HepG2 (cell line): ENCODE results near the gene THOC1. TPM values are rescaled to one million over a fixed set of nuclear protein-coding genes. Genes with fewer than 3 reads are reported as not detected.

ENCODE experiments used
- ATAC-seq: fragments of 200-7000 bp; cut with Tn5 transposase; 3 replicates; pipeline ENCODE4 v1.9.1; 2020; ENCODE audit warnings: mild to moderate bottlenecking, moderate library complexity
- BruUV-seq: library from RNA; stranded (reverse); fragments of 400-500 nt; replicated peaks from 2 replicates; lab custom pipeline; 2021; lab: Mats Ljungman, UMichigan
- CTCF ChIA-PET: fragments of 300-600 bp; formaldehyde crosslinking; extraction: SDS; loops from one replicate; lab custom pipeline; 2021; ENCODE audit warnings: low total read pairs, inconsistent platforms, low intra/inter-chr PET ratio; lab: Yijun Ruan, JAX
- POLR2A ChIA-PET: fragments of 350-600 bp; sonication (Branson Sonifier 250); formaldehyde crosslinking; loops from one replicate; lab custom pipeline; 2020; ENCODE audit warnings: antibody characterized with exemption, inconsistent platforms; lab: Yijun Ruan, JAX
- DNase-seq: peaks from one replicate; pipeline ENCODE4 v3.0.0-alpha.2; 2015; ENCODE audit warnings: low spot score
- FAIRE-seq: peaks from 3 replicates; lab custom pipeline; 2011; peaks lifted over from hg19 to GRCh38; lab: Jason Lieb, UNC
- H2AFZ ChIP-seq: one replicate; pipeline ENCODE4 v1.6.1; 2011; ENCODE audit warnings: low read length, inconsistent platforms
- H3K27ac ChIP-seq: fragments of 300-600 bp; 3 replicates; pipeline ENCODE4 v1.8.0; 2011; ENCODE audit warnings: mixed run types, mild to moderate bottlenecking, mixed read lengths, low read length, inconsistent platforms; ENCODE audit not compliant: insufficient read depth; ENCODE audit errors: extremely low read length
- H3K27me3 ChIP-seq, 2 experiments: fragments of 200-600 bp in 1 of 2; 2 replicates in 1 of 2; 3 replicates in 1 of 2; pipeline versions ENCODE4 v1.6.0 to v1.8.0; 2011; ENCODE audit warnings: low read length in 2 of 2, mild to moderate bottlenecking in 2 of 2, moderate library complexity in 2 of 2, inconsistent platforms in 1 of 2; ENCODE audit not compliant: insufficient read depth in 2 of 2, control insufficient read depth in 1 of 2
- H3K36me3 ChIP-seq, 2 experiments: fragments of 200-600 bp in 1 of 2; replicated peaks in 1 of 2; 2 replicates in 1 of 2; 3 replicates in 1 of 2; pipeline versions ENCODE4 v1.5.1 to v1.8.0; 2011; ENCODE audit warnings: low read length in 2 of 2, inconsistent platforms in 1 of 2; ENCODE audit not compliant: insufficient read depth in 2 of 2, control insufficient read depth in 1 of 2
- H3K4me1 ChIP-seq: 2 replicates; pipeline ENCODE4 v1.5.1; 2012; ENCODE audit warnings: low read length, inconsistent platforms; ENCODE audit not compliant: insufficient read depth
- H3K4me2 ChIP-seq: 2 replicates; pipeline ENCODE4 v1.6.0; 2011; ENCODE audit warnings: low read depth, low read length, inconsistent platforms
- H3K4me3 ChIP-seq, 3 experiments: fragments of 200-600 bp in 1 of 3; sonication (generic), shearing (Covaris generic) in 1 of 3; replicated peaks in 1 of 3; 2 replicates each; pipeline ENCODE4 v1.5.1; 2011 to 2016; ENCODE audit warnings: low read length in 3 of 3, inconsistent platforms in 2 of 3, low read depth in 2 of 3, mild to moderate bottlenecking in 2 of 3, control low read depth in 1 of 3, mixed read lengths in 1 of 3; ENCODE audit not compliant: insufficient read depth in 1 of 3
- H3K79me2 ChIP-seq: one replicate; pipeline ENCODE4 v1.6.1; 2011; ENCODE audit warnings: low read length, inconsistent platforms; ENCODE audit not compliant: insufficient read depth
- H3K9ac ChIP-seq: 2 replicates; pipeline ENCODE4 v1.6.0; 2011; ENCODE audit warnings: mild to moderate bottlenecking, low read depth, low read length, inconsistent platforms; ENCODE audit not compliant: insufficient read depth
- H3K9me3 ChIP-seq: 2 replicates; pipeline ENCODE4 v1.5.1; 2012; ENCODE audit warnings: mild to moderate bottlenecking, low read length
- H4K20me1 ChIP-seq: 2 replicates; pipeline ENCODE4 v1.6.0; 2011; ENCODE audit warnings: inconsistent platforms, mild to moderate bottlenecking, low read length, moderate library complexity; ENCODE audit not compliant: insufficient read depth
- BRCA1 ChIP-seq: sonication (generic); formaldehyde crosslinking; IDR thresholded peaks from 2 replicates; pipeline ENCODE4 v1.4.0; 2020; ENCODE audit warnings: missing genetic modification reagents
- FOXO1 ChIP-seq: sonication (generic); formaldehyde crosslinking; IDR thresholded peaks from 2 replicates; pipeline ENCODE4 v1.4.0; 2020; ENCODE audit warnings: missing genetic modification reagents
- HMGA1 ChIP-seq: sonication (generic); formaldehyde crosslinking; conservative IDR thresholded peaks from 2 replicates; pipeline ENCODE4 v1.4.0; 2020; ENCODE audit warnings: missing genetic modification reagents
- HNF4A ChIP-seq: sonication (generic); formaldehyde crosslinking; IDR thresholded peaks from 2 replicates; pipeline ENCODE4 v1.4.0; 2020; ENCODE audit warnings: missing genetic modification reagents
- IKZF1 ChIP-seq: fragments of 450-650 bp; IDR thresholded peaks from 2 replicates; pipeline ENCODE4 v1.7.1; 2016
- MZF1 ChIP-seq: sonication (generic); formaldehyde crosslinking; IDR thresholded peaks from 2 replicates; pipeline ENCODE4 v1.8.1; 2023; ENCODE audit warnings: mild to moderate bottlenecking, missing genetic modification reagents, borderline replicate concordance
- NR2F6 ChIP-seq, 2 experiments: IDR thresholded peaks; 2 replicates each; pipeline ENCODE4 v1.6.1; 2016; ENCODE audit warnings: antibody characterized with exemption in 1 of 2, mild to moderate bottlenecking in 1 of 2
- ZNF180 ChIP-seq: sonication (generic); formaldehyde crosslinking; IDR thresholded peaks from 2 replicates; pipeline ENCODE4 v1.4.0; 2020; ENCODE audit warnings: low read depth, missing genetic modification reagents, borderline replicate concordance
- ZNF329 ChIP-seq: sonication (generic); formaldehyde crosslinking; IDR thresholded peaks from 2 replicates; pipeline ENCODE4 v1.9.0; 2021; ENCODE audit warnings: low read depth, mild to moderate bottlenecking, missing genetic modification reagents
- ZNF430 ChIP-seq: sonication (generic); formaldehyde crosslinking; IDR thresholded peaks from 2 replicates; pipeline ENCODE4 v1.9.0; 2021; ENCODE audit warnings: mild to moderate bottlenecking, missing genetic modification reagents
- ZNF501 ChIP-seq: sonication (generic); formaldehyde crosslinking; IDR thresholded peaks from 2 replicates; pipeline ENCODE4 v1.5.1; 2020; ENCODE audit warnings: mild to moderate bottlenecking, moderate library complexity, missing genetic modification reagents
- ZNF629 ChIP-seq: sonication (generic); formaldehyde crosslinking; conservative IDR thresholded peaks from 2 replicates; pipeline ENCODE4 v1.5.0; 2020; ENCODE audit warnings: missing genetic modification reagents
- ZNF652 ChIP-seq: IDR thresholded peaks from 2 replicates; pipeline ENCODE4 v1.6.1; 2016; ENCODE audit warnings: low read depth, borderline replicate concordance
- WGBS: methylation state at CpG from one replicate; pipeline ENCODE4 v1.1.6; 2017; ENCODE audit warnings: low lambda C conversion rate; 5-methylcytosine and 5-hydroxymethylcytosine counted together
- in situ Hi-C: cut with HindIII; loops from 2 replicates; pipeline ENCODE4 v1.10.0; 2017; ENCODE audit warnings: low pct_unique_long_range_greater_than_20kb; ENCODE audit not compliant: extremely low pct_ligation_motif_present
- intact Hi-C: fragments of 100-400 bp; cut with micrococcal nuclease; formaldehyde crosslinking; loops from one replicate; pipeline ENCODE4 v1.10.0; 2022; ENCODE audit not compliant: unreplicated experiment
- polyA plus RNA-seq, 8 experiments: library from polyadenylated mRNA; depleted of rRNA in 3 of 8; stranded (reverse) in 7 of 8; unstranded in 1 of 8; fragments of >200 nt; fragmentation: Illumina TruSeq in 4 of 8; extraction: Trizol in 4 of 8; gene quantifications; 2 replicates each; pipeline versions ENCODE4 v1.2.1 to v1.2.3, GENCODE V29; 2011 to 2016; ENCODE audit warnings: low read depth in 4 of 8, missing spikeins in 1 of 8, mixed read lengths in 1 of 8; ENCODE audit not compliant: insufficient read depth in 1 of 8
- total RNA-seq, 5 experiments: library from RNA; depleted of rRNA; stranded (reverse); fragments of >200 nt; fragmentation: Illumina TruSeq; extraction: Trizol; gene quantifications; 2 replicates each; pipeline ENCODE4 v1.2.3, GENCODE V29; 2016; ENCODE audit warnings: low read depth in 1 of 5
- TF ChIP-seq, protein P1 (sequence below): sonication (generic); formaldehyde crosslinking; IDR thresholded peaks from 2 replicates; pipeline ENCODE4 v1.5.1; 2020; ENCODE audit warnings: mild to moderate bottlenecking, missing genetic modification reagents, moderate library complexity

Gene THOC1
- total and polyA plus RNA-seq, 2 of the 13 experiments (the other 11 are each of a cell fraction or from before 2014, with no cell fraction given) = 40.6 to 56.7 TPM

- ATAC-seq = peak; percentile 63
- peak; percentile 3 for DNase-seq
- ChIA-PET POLR2A (no interaction called here), CTCF (no interaction called here)
- Histone ChIP-seq H3K9ac (no peak overlapping the region), H3K79me2 (no peaks in the 10 kb centered on the region), H2AFZ (no peak overlapping the region), H4K20me1 (no peaks in the 10 kb centered on the region), H3K27ac (no peak overlapping the region), H3K4me1 (peaks cover 12% of the 10 kb centered on the region), H3K27me3 (no peaks in the 10 kb centered on the region), H3K36me3 (peaks cover 9 to 57% of the 10 kb centered on the region in 2 experiments), H3K4me3 (no peak overlapping the region), H3K9me3 (no peaks in the 10 kb centered on the region), H3K4me2 (no peak overlapping the region)
- FAIRE-seq = no peak
- intact Hi-C loops = no loop called here
- in situ Hi-C loops = no loop called here
- 91% methylated on average over 5 of the region's 5 CpGs for WGBS
- no TSS peak for BruUV-seq
- TF ChIP-seq ZNF501 (CRISPR knock-in tag) (no peak), NR2F6 (IDR thresholded peaks at IDR 0.05) (0 out of 2 replicates have a peak, but pooled peaks have one; percentile 31), NR2F6 (CRISPR knock-in tag; IDR thresholded peaks at IDR 0.05) (no peak), HNF4A (CRISPR knock-in tag) (peak; percentile 58), ZNF652 (CRISPR knock-in tag) (no peak), ZNF329 (CRISPR knock-in tag) (no peak), ZNF629 (CRISPR knock-in tag) (peak; percentile 74)
These were observed 50.1 kb downstream of the THOC1 start for GRCh38 chr18:217532-218336.

- Histone ChIP-seq H3K79me2 (no peaks in the 10 kb centered on the region), H3K36me3 (peaks cover 13 to 66% of the 10 kb centered on the region in 2 experiments), H2AFZ (no peak overlapping the region), H3K9me3 (no peaks in the 10 kb centered on the region), H3K4me1 (peaks cover 12% of the 10 kb centered on the region), H3K27ac (no peak overlapping the region), H3K4me3 (no peak overlapping the region), H4K20me1 (no peaks in the 10 kb centered on the region), H3K4me2 (no peak overlapping the region), H3K27me3 (no peaks in the 10 kb centered on the region), H3K9ac (no peak overlapping the region)
- no TSS peak for BruUV-seq
- ATAC-seq (no peak), FAIRE-seq (no peak), DNase-seq (no peak)
- ChIA-PET CTCF (no interaction called here), POLR2A (no interaction called here)
- in situ Hi-C loops = no loop called here
- intact Hi-C loops = no loop called here
- 94% methylated on average over 5 of the region's 5 CpGs for WGBS
- TF ChIP-seq MZF1 (CRISPR knock-in tag) (no peak), HMGA1 (CRISPR knock-in tag) (no peak), ZNF430 (CRISPR knock-in tag) (no peak), BRCA1 (CRISPR knock-in tag) (no peak), FOXO1 (CRISPR knock-in tag) (no peak), ZNF180 (CRISPR knock-in tag) (no peak), IKZF1 (no peak)
- TF ChIP-seq, protein P1, sequence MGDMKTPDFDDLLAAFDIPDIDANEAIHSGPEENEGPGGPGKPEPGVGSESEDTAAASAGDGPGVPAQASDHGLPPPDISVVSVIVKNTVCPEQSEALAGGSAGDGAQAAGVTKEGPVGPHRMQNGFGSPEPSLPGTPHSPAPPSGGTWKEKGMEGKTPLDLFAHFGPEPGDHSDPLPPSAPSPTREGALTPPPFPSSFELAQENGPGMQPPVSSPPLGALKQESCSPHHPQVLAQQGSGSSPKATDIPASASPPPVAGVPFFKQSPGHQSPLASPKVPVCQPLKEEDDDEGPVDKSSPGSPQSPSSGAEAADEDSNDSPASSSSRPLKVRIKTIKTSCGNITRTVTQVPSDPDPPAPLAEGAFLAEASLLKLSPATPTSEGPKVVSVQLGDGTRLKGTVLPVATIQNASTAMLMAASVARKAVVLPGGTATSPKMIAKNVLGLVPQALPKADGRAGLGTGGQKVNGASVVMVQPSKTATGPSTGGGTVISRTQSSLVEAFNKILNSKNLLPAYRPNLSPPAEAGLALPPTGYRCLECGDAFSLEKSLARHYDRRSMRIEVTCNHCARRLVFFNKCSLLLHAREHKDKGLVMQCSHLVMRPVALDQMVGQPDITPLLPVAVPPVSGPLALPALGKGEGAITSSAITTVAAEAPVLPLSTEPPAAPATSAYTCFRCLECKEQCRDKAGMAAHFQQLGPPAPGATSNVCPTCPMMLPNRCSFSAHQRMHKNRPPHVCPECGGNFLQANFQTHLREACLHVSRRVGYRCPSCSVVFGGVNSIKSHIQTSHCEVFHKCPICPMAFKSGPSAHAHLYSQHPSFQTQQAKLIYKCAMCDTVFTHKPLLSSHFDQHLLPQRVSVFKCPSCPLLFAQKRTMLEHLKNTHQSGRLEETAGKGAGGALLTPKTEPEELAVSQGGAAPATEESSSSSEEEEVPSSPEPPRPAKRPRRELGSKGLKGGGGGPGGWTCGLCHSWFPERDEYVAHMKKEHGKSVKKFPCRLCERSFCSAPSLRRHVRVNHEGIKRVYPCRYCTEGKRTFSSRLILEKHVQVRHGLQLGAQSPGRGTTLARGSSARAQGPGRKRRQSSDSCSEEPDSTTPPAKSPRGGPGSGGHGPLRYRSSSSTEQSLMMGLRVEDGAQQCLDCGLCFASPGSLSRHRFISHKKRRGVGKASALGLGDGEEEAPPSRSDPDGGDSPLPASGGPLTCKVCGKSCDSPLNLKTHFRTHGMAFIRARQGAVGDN (CRISPR knock-in tag) = no peak
These were observed 52.3 kb downstream of the THOC1 start for GRCh38 chr18:215448-216010.
